B cell (primary cell): Measurements from ENCODE around the gene STRIP1. TPM values are rescaled to one million over a fixed set of nuclear protein-coding genes. Genes with fewer than 3 reads are reported as not detected.

ENCODE experiments used
- ATAC-seq: fragments of 200-7000 bp; cut with Tn5 transposase; one replicate; pipeline ENCODE4 v1.10.0; 2021; ENCODE audit warnings: low read depth, mild to moderate bottlenecking, moderate number of reproducible peaks, moderate library complexity
- CTCF ChIA-PET: fragments of 350-600 bp; sonication (Branson Sonifier 250); formaldehyde crosslinking; loops from one replicate; lab custom pipeline; 2021; ENCODE audit warnings: antibody characterized with exemption, inconsistent platforms; lab: Charles Lee
- POLR2A ChIA-PET: fragments of 350-600 bp; sonication (Branson Sonifier 250); formaldehyde crosslinking; loops from one replicate; lab custom pipeline; 2021; ENCODE audit warnings: antibody characterized with exemption; lab: Charles Lee
- DNase-seq: peaks from one replicate; pipeline ENCODE4 v3.0.0; 2013
- H2AFZ ChIP-seq: 2 replicates; pipeline ENCODE4 v1.6.1; 2012; ENCODE audit warnings: mild to moderate bottlenecking, low read depth, low read length; ENCODE audit not compliant: insufficient read depth, poor library complexity, severe bottlenecking
- H3K27ac ChIP-seq, 2 donors: 1 replicate in 1 of 2; 2 replicates in 1 of 2; pipeline ENCODE4 v1.5.1; 2012 to 2013; ENCODE audit warnings: low read length in 2 of 2, mild to moderate bottlenecking in 2 of 2, moderate library complexity in 1 of 2
- H3K27me3 ChIP-seq, 4 experiments: fragments of 200-600 bp in 1 of 4; sonication (generic) in 1 of 4; replicated peaks in 1 of 4; 1 replicate in 2 of 4; 2 replicates in 2 of 4; pipeline versions ENCODE4 v1.6.1 to v1.7.0; 2013 to 2016; ENCODE audit warnings: low read length in 3 of 4, mild to moderate bottlenecking in 2 of 4, mixed read lengths in 1 of 4, moderate library complexity in 1 of 4; ENCODE audit not compliant: insufficient read depth in 4 of 4, control insufficient read depth in 3 of 4; ENCODE audit errors: control extremely low read depth in 1 of 4
- H3K36me3 ChIP-seq, 2 experiments: replicated peaks in 1 of 2; 1 replicate in 1 of 2; 2 replicates in 1 of 2; pipeline versions ENCODE4 v1.6.1 to v1.7.1; 2013; ENCODE audit warnings: low read length in 1 of 2; ENCODE audit not compliant: insufficient read depth in 2 of 2, control insufficient read depth in 1 of 2; ENCODE audit errors: control extremely low read depth in 1 of 2, extremely low read depth in 1 of 2
- H3K4me1 ChIP-seq, 2 donors: fragments of 200-600 bp in 1 of 2; sonication (generic) in 1 of 2; 1 replicate in 1 of 2; 2 replicates in 1 of 2; pipeline versions ENCODE4 v1.5.1 to v1.6.1; 2013 to 2017; ENCODE audit warnings: low read length in 2 of 2; ENCODE audit not compliant: control insufficient read depth in 2 of 2, insufficient read depth in 2 of 2
- H3K4me2 ChIP-seq: replicated peaks from 2 replicates; pipeline ENCODE3; 2012; ENCODE audit warnings: mild to moderate bottlenecking, low read depth, low read length; ENCODE audit not compliant: poor library complexity, severe bottlenecking
- H3K4me3 ChIP-seq, 5 experiments: fragments of 200-600 bp in 1 of 5; sonication (generic) in 1 of 5; 1 replicate in 3 of 5; 2 replicates in 2 of 5; pipeline versions ENCODE4 v1.5.1 to v1.7.0; 2011 to 2016; ENCODE audit warnings: low read length in 4 of 5, mild to moderate bottlenecking in 4 of 5, low read depth in 2 of 5, control low read depth in 1 of 5, moderate library complexity in 1 of 5; ENCODE audit not compliant: insufficient read depth in 1 of 5; ENCODE audit errors: control extremely low read depth in 1 of 5, extremely low read depth in 1 of 5
- H3K79me2 ChIP-seq: fragments of 200-600 bp; sonication (generic); one replicate; pipeline ENCODE4 v1.6.0; 2016; ENCODE audit warnings: low read length; ENCODE audit not compliant: control insufficient read depth, insufficient read depth
- H3K9ac ChIP-seq: fragments of 200-600 bp; sonication (generic); 2 replicates; pipeline ENCODE4 v1.6.1; 2017; ENCODE audit warnings: mild to moderate bottlenecking, low read length, moderate library complexity
- H3K9me3 ChIP-seq, 3 donors: one replicate each; pipeline versions ENCODE4 v1.6.1 to v1.7.1; 2013; ENCODE audit warnings: low read length in 2 of 3; ENCODE audit not compliant: control insufficient read depth in 2 of 3, insufficient read depth in 1 of 3; ENCODE audit errors: control extremely low read depth in 1 of 3
- H4K20me1 ChIP-seq: 2 replicates; pipeline ENCODE4 v1.6.0; 2012; ENCODE audit warnings: mild to moderate bottlenecking, low read length; ENCODE audit not compliant: insufficient read depth, control insufficient read depth, poor library complexity, severe bottlenecking
- H3K27ac Mint-ChIP-seq: one replicate; pipeline ENCODE4 v1.8.0; 2021; ENCODE audit warnings: mixed read lengths
- H3K27me3 Mint-ChIP-seq: one replicate; pipeline ENCODE4 v1.8.0; 2021; ENCODE audit warnings: mixed read lengths
- H3K4me1 Mint-ChIP-seq: one replicate; pipeline ENCODE4 v1.8.0; 2021; ENCODE audit warnings: mixed read lengths
- H3K4me3 Mint-ChIP-seq: one replicate; pipeline ENCODE4 v1.8.0; 2021; ENCODE audit warnings: mixed read lengths
- H3K9me3 Mint-ChIP-seq: one replicate; pipeline ENCODE4 v1.8.0; 2022; ENCODE audit warnings: mixed read lengths; ENCODE audit not compliant: insufficient read depth
- EZH2 ChIP-seq: IDR thresholded peaks from 2 replicates; pipeline ENCODE4 v1.6.1; 2012; ENCODE audit warnings: borderline replicate concordance, low read depth, mild to moderate bottlenecking, moderate library complexity, low read length; ENCODE audit not compliant: insufficient read depth, poor library complexity, severe bottlenecking
- WGBS: methylation state at CpG from one replicate; pipeline ENCODE4 v1.1.5; 2013; ENCODE audit warnings: missing lambda C conversion rate; ENCODE audit not compliant: insufficient coverage; 5-methylcytosine and 5-hydroxymethylcytosine counted together
- intact Hi-C: fragments of 100-400 bp; cut with micrococcal nuclease; formaldehyde crosslinking; loops from one replicate; pipeline ENCODE4 v1.10.0; 2022
- polyA plus RNA-seq: library from polyadenylated mRNA; depleted of rRNA; stranded (reverse); fragments of >200 nt; gene quantifications from 2 replicates; pipeline ENCODE4 v1.2.3, GENCODE V29; 2012
- total RNA-seq, 2 donors: library from RNA; stranded (reverse); fragments of 120-200 nt in 1 of 2; gene quantifications; 1 replicate in 1 of 2; 2 replicates in 1 of 2; pipeline versions ENCODE4 v1.2.3 to v1.2.4, GENCODE V29; 2013 to 2022
- TF ChIP-seq, protein P1 (sequence below): fragments of 200-600 bp; IDR thresholded peaks from one replicate; pipeline ENCODE4 v1.8.0; 2022; ENCODE audit warnings: antibody characterized with exemption, mild to moderate bottlenecking

The STRIP1 gene
- total and polyA plus RNA-seq, 2 donors (not counting 1 experiment from before 2014, with no cell fraction given): 41.5 to 105 TPM

DNA sequence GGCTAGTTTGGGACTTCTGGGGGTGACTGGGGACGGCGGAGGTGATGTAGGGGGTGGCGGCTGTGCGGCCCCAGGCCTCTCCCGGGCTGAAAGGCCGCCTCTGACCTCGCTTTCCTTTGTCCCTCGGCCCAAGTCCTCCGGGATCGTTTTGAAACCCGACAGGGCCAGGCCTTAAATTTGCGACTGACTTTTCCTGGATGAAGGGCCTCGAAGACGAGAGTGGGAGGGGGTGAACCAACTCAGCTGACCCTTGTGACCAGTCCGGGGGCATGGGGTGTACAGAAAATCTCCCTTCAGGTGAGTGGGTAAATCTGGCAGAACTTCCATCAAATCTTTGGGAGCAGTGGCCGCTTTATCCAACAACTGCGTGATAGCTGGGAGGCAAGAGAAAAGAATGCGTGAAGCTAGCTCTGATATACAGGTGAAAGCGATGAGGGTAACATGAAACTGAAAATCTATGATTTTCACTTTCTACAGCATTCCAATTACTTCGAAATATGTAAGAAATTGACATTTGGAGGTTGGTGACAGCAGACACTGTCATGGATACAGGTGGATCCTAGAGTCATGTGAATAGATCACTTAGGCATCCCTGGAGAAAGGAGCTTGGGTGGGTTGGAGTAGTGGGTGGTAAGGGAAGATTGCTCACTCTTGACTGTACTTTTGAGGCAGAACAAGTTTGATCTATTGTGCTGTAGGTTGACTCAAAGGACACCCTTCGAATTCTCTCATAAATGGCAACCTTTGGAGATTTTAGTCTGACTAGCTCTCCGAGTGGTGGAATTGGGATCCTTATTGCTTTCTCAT, 49.0 kb upstream of the STRIP1 start:
- ChIA-PET CTCF (interaction anchor here (0.6 to 16.9 kb wide), 38 partner anchors 8 to 792 kb away, joined by 3 to 667 read pairs (median 5); partner anchors contain the start of genes ATXN7L2, GNAI3, GSTM3 and GSTM4), POLR2A (interaction anchor here (0.7 to 2.1 kb wide), 6 partner anchors 26 to 437 kb away, joined by 3 to 12 read pairs (median 6); partner anchors contain the start of genes GNAI3 and GSTM1)
- ATAC-seq (no peak), DNase-seq (peak; percentile 31)
- H3K9ac ChIP-seq: peak overlapping the region; percentile 80
- H3K27me3 ChIP-seq: no peaks in the 10 kb centered on the region
- Mint-ChIP-seq H3K4me3 (peak overlapping the region; percentile 99), H3K4me1 (peaks cover 53% of the 10 kb centered on the region), H3K27me3 (no peaks in the 10 kb centered on the region), H3K27ac (peak overlapping the region; percentile 98), H3K9me3 (no peaks in the 10 kb centered on the region)
- WGBS: 8% methylated on average over 17 of the region's 22 CpGs
- H4K20me1 ChIP-seq: peaks cover 20% of the 10 kb centered on the region
- TF ChIP-seq, protein P1, sequence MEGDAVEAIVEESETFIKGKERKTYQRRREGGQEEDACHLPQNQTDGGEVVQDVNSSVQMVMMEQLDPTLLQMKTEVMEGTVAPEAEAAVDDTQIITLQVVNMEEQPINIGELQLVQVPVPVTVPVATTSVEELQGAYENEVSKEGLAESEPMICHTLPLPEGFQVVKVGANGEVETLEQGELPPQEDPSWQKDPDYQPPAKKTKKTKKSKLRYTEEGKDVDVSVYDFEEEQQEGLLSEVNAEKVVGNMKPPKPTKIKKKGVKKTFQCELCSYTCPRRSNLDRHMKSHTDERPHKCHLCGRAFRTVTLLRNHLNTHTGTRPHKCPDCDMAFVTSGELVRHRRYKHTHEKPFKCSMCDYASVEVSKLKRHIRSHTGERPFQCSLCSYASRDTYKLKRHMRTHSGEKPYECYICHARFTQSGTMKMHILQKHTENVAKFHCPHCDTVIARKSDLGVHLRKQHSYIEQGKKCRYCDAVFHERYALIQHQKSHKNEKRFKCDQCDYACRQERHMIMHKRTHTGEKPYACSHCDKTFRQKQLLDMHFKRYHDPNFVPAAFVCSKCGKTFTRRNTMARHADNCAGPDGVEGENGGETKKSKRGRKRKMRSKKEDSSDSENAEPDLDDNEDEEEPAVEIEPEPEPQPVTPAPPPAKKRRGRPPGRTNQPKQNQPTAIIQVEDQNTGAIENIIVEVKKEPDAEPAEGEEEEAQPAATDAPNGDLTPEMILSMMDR: no peak
- TF ChIP-seq EZH2: no peak
- H3K4me3 ChIP-seq: peak overlapping the region; percentile 59 to 88 (median 82)
- peak overlapping the region; percentile 91 for H3K4me2 ChIP-seq
- H3K36me3 ChIP-seq: peaks cover 0 to 5% of the 10 kb centered on the region in 2 experiments
- H3K9me3 ChIP-seq: no peaks in the 10 kb centered on the region
- H3K4me1 ChIP-seq: peaks cover 27 to 29% of the 10 kb centered on the region in 2 donors
- peaks cover 56% of the 10 kb centered on the region for H3K79me2 ChIP-seq
- H2AFZ ChIP-seq: peak overlapping the region; percentile 81
- intact Hi-C loops: loop anchor here (5.0 kb wide), 1 partner anchor 493 kb away; the partner anchor contains the start of gene CYB561D1
- H3K27ac ChIP-seq: peak overlapping the region; percentile 72 to 92

DNA sequence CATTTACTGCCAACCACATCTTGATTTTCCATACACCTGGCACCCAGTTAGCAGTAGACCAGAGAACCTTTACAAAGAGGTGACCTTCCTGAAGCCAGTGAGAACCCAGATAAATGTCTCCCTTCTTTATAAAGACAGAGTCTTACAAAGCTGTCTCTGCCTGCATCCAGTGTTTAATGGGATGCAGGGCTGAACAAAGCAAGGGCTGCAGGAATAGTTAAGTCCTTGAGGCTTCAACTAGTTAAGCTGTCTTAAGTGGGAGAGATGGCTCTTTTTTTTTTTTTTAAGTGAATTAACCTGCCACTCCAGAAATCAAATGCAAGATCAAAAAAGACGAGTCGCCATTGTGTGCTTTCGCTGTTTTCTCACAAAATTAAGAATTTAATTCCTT, 48.4 kb upstream of the STRIP1 start:
- Mint-ChIP-seq H3K27me3 (no peaks in the 10 kb centered on the region), H3K27ac (no peak overlapping the region), H3K9me3 (no peaks in the 10 kb centered on the region), H3K4me3 (peak overlapping the region; percentile 99), H3K4me1 (peaks cover 56% of the 10 kb centered on the region)
- Histone ChIP-seq H3K9me3 (no peaks in the 10 kb centered on the region), H3K4me1 (peaks cover 27 to 29% of the 10 kb centered on the region in 2 donors), H3K27ac (no peak overlapping the region), H3K4me2 (peak overlapping the region; percentile 91), H3K36me3 (peaks cover 0 to 5% of the 10 kb centered on the region in 2 experiments), H3K27me3 (no peaks in the 10 kb centered on the region), H2AFZ (no peak overlapping the region), H3K4me3 (peak overlapping the region in 2 of 5 experiments; percentile 3 to 86), H3K9ac (peak overlapping the region; percentile 80), H3K79me2 (peaks cover 62% of the 10 kb centered on the region), H4K20me1 (peaks cover 26% of the 10 kb centered on the region)
- no peak for DNase-seq
- no CpG with 5 or more reads among the region's 3 CpGs for WGBS
- TF ChIP-seq, protein P1: no peak
- no peak for TF ChIP-seq EZH2
- POLR2A ChIA-PET: no interaction called here
- intact Hi-C loops: loop anchor here (5.0 kb wide), 1 partner anchor 494 kb away; the partner anchor contains the start of gene CYB561D1
- CTCF ChIA-PET: interaction anchor here (0.6 to 16.9 kb wide), 10 partner anchors 18 to 792 kb away, joined by 3 to 667 read pairs (median 6); partner anchors contain the start of gene ATXN7L2
- ATAC-seq: no peak
